Fibroblast of skin of abdomen (primary cell): ENCODE measurements around the gene CDK6.

Experiments used
- DNase-seq: peaks from one replicate; pipeline ENCODE4 v3.0.0-alpha.2; 2013

Gene CDK6

GRCh38 chr7:92793656-92794205, 42.6 kb downstream of the CDK6 start:
- DNase-seq: no peak

- DNase-seq: peak; percentile 78
Observed at GRCh38 chr7:92790992-92791391, 45.4 kb downstream of the CDK6 start.

GRCh38 chr7:92788559-92789183, 47.7 kb downstream of the CDK6 start:
- no peak for DNase-seq

GRCh38 chr7:92785923-92786322, 50.5 kb downstream of the CDK6 start:
- DNase-seq: peak; percentile 55

GRCh38 chr7:92784935-92785334, 51.4 kb downstream of the CDK6 start:
- no peak for DNase-seq

- peak; percentile 57 for DNase-seq
Observed at GRCh38 chr7:92783260-92784201, 52.8 kb downstream of the CDK6 start.

GRCh38 chr7:92782855-92783254, 53.5 kb downstream of the CDK6 start:
- DNase-seq: no peak

- DNase-seq: no peak
Observed at GRCh38 chr7:92782236-92782635, 54.1 kb downstream of the CDK6 start.

GRCh38 chr7:92781117-92781720, 55.2 kb downstream of the CDK6 start:
- no peak for DNase-seq

GRCh38 chr7:92778972-92779371, 57.4 kb downstream of the CDK6 start:
- DNase-seq: peak; percentile 56

- DNase-seq: no peak
Observed at GRCh38 chr7:92777993-92778392, 58.4 kb downstream of the CDK6 start.

- no peak for DNase-seq
Observed at GRCh38 chr7:92773808-92774207, 62.6 kb downstream of the CDK6 start.

GRCh38 chr7:92769844-92770243, 66.5 kb downstream of the CDK6 start:
- no peak for DNase-seq

- peak; percentile 61 for DNase-seq
Observed at GRCh38 chr7:92769394-92769699, 67.0 kb downstream of the CDK6 start.

GRCh38 chr7:92768501-92769393, 67.6 kb downstream of the CDK6 start:
- DNase-seq: no peak

GRCh38 chr7:92767437-92767836, 68.9 kb downstream of the CDK6 start:
- DNase-seq: peak; percentile 82

- no peak for DNase-seq
Observed at GRCh38 chr7:92766461-92767003, 69.8 kb downstream of the CDK6 start.

- peak; percentile 86 for DNase-seq
Observed at GRCh38 chr7:92765725-92766124, 70.6 kb downstream of the CDK6 start.

- peak; percentile 73 for DNase-seq
Observed at GRCh38 chr7:92763636-92764423, 72.5 kb downstream of the CDK6 start.

- no peak for DNase-seq
Observed at GRCh38 chr7:92762851-92763250, 73.5 kb downstream of the CDK6 start.
